ENCODE data around the gene THAP6. TPM values are rescaled to one million over a fixed set of nuclear protein-coding genes. Genes with fewer than 3 reads are reported as not detected.

THAP6 gene
- total RNA-seq, 1 donor from 2014 or later = 13.0 TPM

- no peak for DNase-seq (ENCODE audit: extremely low spot score, unreplicated experiment)
- TF ChIP-seq CTCF (IDR thresholded peaks at IDR 0.05) = no peak
- no peaks in the 10 kb centered on the region for H3K4me1 Mint-ChIP-seq (ENCODE audit: unreplicated experiment)
- no peak overlapping the region for H3K27ac Mint-ChIP-seq (ENCODE audit: unreplicated experiment)
- peaks cover 52% of the 10 kb centered on the region for H3K27me3 Mint-ChIP-seq (ENCODE audit: unreplicated experiment)
- no peaks in the 10 kb centered on the region for H3K9me3 Mint-ChIP-seq (ENCODE audit: unreplicated experiment)
- no peak overlapping the region for H3K4me3 Mint-ChIP-seq (ENCODE audit: unreplicated experiment)
- no peaks in the 10 kb centered on the region for H3K36me3 Mint-ChIP-seq (ENCODE audit: unreplicated experiment)
Observed at GRCh38 chr4:75564023-75564422, 49.8 kb downstream of the THAP6 start.

GRCh38 chr4:75565481-75565880, 51.2 kb downstream of the THAP6 start:
- TF ChIP-seq CTCF (IDR thresholded peaks at IDR 0.05) = no peak
- Mint-ChIP-seq H3K27ac (ENCODE audit: unreplicated experiment) (no peak overlapping the region), H3K36me3 (ENCODE audit: unreplicated experiment) (no peaks in the 10 kb centered on the region), H3K4me3 (ENCODE audit: unreplicated experiment) (no peak overlapping the region), H3K4me1 (ENCODE audit: unreplicated experiment) (no peaks in the 10 kb centered on the region), H3K27me3 (ENCODE audit: unreplicated experiment) (peaks cover 37% of the 10 kb centered on the region), H3K9me3 (ENCODE audit: unreplicated experiment) (no peaks in the 10 kb centered on the region)
- DNase-seq (ENCODE audit: extremely low spot score, unreplicated experiment) = no peak

GRCh38 chr4:75566911-75567310, 52.6 kb downstream of the THAP6 start:
- no peak for TF ChIP-seq CTCF (IDR thresholded peaks at IDR 0.05)
- H3K9me3 Mint-ChIP-seq (ENCODE audit: unreplicated experiment) = no peaks in the 10 kb centered on the region
- no peaks in the 10 kb centered on the region for H3K4me1 Mint-ChIP-seq (ENCODE audit: unreplicated experiment)
- H3K27me3 Mint-ChIP-seq (ENCODE audit: unreplicated experiment) = peaks cover 41% of the 10 kb centered on the region
- H3K36me3 Mint-ChIP-seq (ENCODE audit: unreplicated experiment) = no peaks in the 10 kb centered on the region
- H3K4me3 Mint-ChIP-seq (ENCODE audit: unreplicated experiment) = no peak overlapping the region
- DNase-seq (ENCODE audit: extremely low spot score, unreplicated experiment) = no peak
- no peak overlapping the region for H3K27ac Mint-ChIP-seq (ENCODE audit: unreplicated experiment)

- Mint-ChIP-seq H3K27me3 (ENCODE audit: unreplicated experiment) (peaks cover 48% of the 10 kb centered on the region), H3K36me3 (ENCODE audit: unreplicated experiment) (no peaks in the 10 kb centered on the region), H3K27ac (ENCODE audit: unreplicated experiment) (no peak overlapping the region), H3K4me1 (ENCODE audit: unreplicated experiment) (no peaks in the 10 kb centered on the region), H3K9me3 (ENCODE audit: unreplicated experiment) (no peaks in the 10 kb centered on the region), H3K4me3 (ENCODE audit: unreplicated experiment) (no peak overlapping the region)
- DNase-seq (ENCODE audit: extremely low spot score, unreplicated experiment) = no peak
- no peak for TF ChIP-seq CTCF (IDR thresholded peaks at IDR 0.05)
Observed at GRCh38 chr4:75567725-75568124, 53.5 kb downstream of the THAP6 start.

Other genes starting within 250 kb of the THAP6 start
- gene RCHY1, start 70 bp upstream of the THAP6 start, total RNA-seq = 17.8 and 20.7 TPM in 2 replicates
- gene ODAPH, start 41.6 kb downstream of the THAP6 start, total RNA-seq = not detected in 2 replicates
- gene CDKL2, start 116.1 kb downstream of the THAP6 start, total RNA-seq = 2.3 and 5.0 TPM in 2 replicates
- 138 and 141 TPM in 2 replicates for gene G3BP2, start 158.9 kb downstream of the THAP6 start, total RNA-seq
- gene USO1, start 210.1 kb downstream of the THAP6 start, total RNA-seq = 67.6 and 69.6 TPM in 2 replicates

Measured in osteocyte (in vitro differentiated cells).